Vagina (tissue), 2 donors: ENCODE data around the gene PDZK1IP1.

ENCODE experiments used
- CTCF ChIP-seq, 3 experiments: fragments of 450-650 bp in 2 of 3; fragments of 200-600 bp in 1 of 3; sonication (generic) in 1 of 3; IDR thresholded peaks; one replicate each; pipeline ENCODE4 v1.5.1; 2017 to 2019; ENCODE audit warnings: antibody characterized with exemption in 3 of 3, mild to moderate bottlenecking in 2 of 3, moderate library complexity in 2 of 3
- POLR2A ChIP-seq, 2 donors: fragments of 450-650 bp; IDR thresholded peaks; one replicate each; pipeline ENCODE4 v1.6.1; 2017; ENCODE audit warnings: antibody characterized with exemption in 2 of 2, mild to moderate bottlenecking in 2 of 2, moderate library complexity in 2 of 2

GRCh38 chr1:47210666-47211065 is 20.8 kb upstream of the PDZK1IP1 start:
- TF ChIP-seq POLR2A (IDR thresholded peaks at IDR 0.05) = no peak
- no peak for TF ChIP-seq CTCF (IDR thresholded peaks at IDR 0.05)
